GM19043 (cell line): ENCODE measurements around the gene TM4SF20.
"Not testable (repeated sequence)": the region's sequence is repeated elsewhere in the genome, so short reads cannot be mapped to it uniquely, and the experiment has no call there.

ENCODE experiments used
- ATAC-seq: cut with Tn5 transposase; IDR thresholded peaks from one replicate; pipeline ENCODE4 v1.9.1; 2021; ENCODE audit warnings: low read depth; ENCODE audit not compliant: unreplicated experiment

TM4SF20 gene

DNA sequence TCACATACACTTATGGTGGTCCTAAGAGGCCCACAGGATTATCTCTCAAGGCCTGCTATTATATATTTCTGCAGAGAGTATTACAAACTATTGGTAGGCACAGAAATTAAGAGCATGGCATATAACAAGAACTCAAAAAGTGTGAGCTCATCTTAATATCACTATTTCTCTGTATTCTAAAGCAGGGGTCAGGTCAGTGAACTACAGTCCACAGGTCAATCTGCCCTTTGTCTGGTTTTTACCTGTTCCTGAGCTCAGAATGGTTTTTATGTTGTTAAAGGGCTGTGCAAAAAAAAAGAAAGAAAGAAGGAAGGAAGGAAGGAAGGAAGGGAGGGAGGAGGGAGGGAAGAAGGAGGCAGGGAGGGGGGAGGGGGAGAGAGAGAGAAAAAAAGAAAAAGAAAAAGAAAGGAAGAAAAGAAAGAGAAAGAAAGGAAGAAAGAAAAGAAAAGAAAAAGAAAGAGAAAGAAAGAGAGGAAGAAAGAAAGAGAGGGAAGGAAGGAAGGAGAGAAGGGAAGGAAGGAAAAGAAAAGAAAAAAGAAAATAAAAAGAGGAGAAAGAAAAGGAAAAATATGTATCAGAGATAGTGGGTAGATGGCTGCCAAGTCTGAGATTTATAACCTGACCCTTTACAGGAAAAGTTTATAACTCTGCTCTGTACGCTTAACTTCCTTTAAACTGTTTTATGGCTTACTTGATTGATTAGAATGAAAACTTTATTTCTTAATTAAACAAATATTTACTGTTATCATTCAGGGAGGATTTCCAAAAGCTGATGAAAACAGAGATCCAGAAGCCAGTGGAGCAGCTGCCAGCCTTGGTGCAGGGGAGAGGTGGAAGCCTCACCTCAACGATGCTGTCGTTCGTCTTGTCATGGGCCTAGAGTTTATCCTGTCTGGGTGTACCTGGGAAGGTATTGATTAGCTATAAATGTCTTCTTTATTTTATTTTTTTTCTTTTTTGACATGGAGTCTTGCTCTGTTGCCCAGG lies 19.9 kb upstream of the TM4SF20 start:
- no peak for ATAC-seq

DNA sequence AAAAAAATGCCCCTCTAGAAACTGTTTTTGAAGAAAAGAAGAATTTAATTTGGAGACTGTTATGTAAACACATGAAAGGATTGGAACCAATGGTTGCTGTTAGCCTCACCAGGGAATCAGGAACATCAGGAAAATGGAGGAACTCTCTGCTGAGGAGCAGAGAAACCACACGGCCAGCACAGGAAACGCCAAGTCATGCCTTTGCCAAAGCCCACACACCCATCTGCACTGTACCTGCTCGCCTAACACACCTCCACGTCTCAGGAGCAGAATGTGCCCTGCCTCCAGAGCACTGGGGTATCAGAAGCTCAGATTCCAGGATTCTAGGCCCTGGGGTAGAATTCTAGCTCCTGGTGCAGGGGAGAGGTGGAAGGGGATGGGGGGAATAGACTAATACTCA lies 18.5 kb upstream of the TM4SF20 start:
- no peak for ATAC-seq

DNA sequence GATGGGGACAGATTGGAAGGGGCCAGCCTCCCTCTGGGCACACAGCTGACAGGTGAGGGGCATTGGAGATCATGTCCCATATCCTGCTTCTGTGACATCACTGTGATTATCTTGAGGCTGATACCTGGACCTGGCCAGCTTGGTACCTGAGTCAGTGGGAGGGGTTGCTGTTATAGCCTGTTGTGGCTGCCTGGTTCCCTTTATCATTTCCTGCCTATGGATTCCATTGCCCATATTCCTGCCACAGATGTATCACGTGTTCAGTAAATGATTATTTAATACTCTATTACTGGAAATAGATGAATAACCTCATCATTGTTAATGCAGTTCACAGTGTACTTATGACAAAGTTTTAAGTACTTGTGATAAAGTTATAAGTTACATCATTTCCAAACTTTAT lies 16.4 kb upstream of the TM4SF20 start:
- no peak for ATAC-seq

DNA sequence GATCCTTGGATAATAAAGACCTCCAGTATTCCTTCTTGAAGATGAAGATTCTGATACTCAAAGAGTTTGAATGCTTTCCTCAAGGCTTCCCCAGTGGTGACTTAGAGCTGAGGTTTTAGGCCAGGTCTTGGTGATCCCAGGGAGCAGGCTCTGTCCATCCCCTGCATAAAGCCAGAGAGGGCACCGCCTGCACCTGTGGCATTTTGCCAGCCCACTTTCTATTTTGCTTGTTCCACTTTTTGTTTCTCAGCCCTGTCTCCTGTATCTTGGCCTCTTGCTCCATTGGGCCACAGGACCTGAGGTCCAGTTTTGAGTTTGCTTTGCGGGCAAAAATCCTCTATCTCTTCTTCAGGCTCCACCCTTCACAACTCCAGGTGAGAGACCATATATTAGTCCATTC lies 15.3 kb upstream of the TM4SF20 start:
- no peak for ATAC-seq

DNA sequence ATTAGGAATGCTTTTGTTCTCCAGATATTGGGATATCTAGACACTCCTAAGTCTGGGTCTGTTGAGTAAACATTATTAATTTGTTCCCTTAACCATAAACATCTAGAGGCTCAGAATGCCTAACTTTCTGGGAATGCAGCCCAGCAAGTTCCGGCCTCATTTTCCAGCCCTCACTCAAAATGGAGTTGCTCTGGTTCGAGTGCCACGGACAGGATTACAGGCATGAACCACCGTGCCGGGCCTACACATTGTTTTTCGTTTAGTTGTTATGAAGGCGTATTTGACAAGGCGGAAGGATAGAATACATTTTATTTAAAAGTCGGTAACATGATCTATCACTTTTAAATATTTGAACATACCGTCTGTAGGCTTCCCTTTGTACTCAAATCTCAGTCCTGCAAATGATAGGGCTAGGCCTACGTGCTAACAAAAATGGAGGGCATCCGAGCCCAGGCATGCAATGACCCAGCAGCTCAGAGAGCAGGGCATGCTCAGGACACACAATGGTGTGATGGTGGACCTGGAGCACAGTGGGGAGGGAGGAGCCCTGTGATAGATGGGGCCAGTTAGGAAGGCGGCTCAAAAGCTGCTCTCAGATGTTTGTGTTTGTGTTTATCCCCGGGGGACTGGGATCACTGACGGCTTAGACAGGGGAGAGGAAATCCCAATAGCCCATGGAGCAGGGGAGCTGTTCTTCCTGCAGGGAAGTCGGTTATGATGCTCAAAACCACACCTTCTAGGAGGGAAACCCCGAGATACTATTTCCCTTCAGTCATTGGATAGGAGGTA lies 11.6 kb upstream of the TM4SF20 start:
- ATAC-seq, result no peak

DNA sequence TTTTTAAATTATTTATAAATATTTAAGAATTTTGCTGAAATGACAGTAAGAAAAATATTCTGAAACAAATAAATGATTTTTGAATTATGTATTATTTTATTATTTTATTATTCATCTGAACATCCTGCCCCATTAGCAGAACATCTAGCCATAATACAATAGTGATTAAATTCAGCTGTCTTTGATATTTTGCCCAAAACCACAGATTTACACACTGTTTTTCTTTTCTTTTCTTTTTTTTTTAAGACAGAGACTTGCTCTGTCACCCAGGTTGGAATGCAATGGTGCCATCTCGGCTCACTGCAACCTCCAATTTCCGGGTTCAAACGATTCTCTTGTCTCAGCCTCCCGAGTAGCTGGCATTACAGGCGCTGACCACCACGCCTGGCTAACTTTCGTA lies 10.6 kb upstream of the TM4SF20 start:
- ATAC-seq, result no peak

DNA sequence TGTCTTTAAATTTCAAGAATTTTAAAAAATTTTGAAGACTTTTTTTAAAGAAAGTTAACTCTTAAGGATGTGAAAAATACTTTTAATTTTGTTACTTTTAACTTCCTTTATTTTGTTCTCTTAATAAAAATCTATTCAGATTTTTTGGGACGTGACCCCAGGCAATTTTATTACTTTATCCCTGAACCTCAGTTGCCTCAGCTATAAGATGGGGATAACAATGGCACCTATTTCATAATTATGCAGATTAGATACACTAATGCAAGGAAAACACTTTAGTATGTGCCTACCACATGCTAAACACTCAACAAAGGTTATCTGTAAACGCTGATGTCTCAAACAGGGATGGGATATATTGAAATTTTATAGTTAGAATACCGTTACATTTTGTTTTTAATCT lies 10.1 kb upstream of the TM4SF20 start:
- no peak for ATAC-seq

DNA sequence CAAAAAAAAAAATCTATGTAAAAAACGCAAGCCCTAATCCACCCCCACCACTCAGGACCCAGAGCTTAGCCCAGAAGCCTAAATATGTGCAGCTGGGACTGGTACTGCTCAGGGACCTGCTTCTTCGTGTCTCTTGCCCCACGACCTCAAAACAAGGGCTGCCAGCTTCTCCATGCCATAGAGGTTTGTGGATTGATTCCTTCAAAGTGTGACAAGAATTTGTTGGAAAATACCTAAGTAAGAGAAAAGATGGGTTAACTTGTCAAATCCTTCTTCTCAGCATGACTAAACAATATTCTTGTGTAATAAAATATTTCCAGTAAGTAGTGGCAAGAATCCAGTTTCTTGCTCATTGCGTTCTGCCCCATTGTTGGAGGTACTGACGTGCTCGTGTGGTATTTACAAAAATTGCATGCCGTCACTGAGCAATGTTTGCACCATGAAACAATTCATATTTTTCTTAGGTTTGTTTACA lies 9.5 kb upstream of the TM4SF20 start:
- no peak for ATAC-seq

DNA sequence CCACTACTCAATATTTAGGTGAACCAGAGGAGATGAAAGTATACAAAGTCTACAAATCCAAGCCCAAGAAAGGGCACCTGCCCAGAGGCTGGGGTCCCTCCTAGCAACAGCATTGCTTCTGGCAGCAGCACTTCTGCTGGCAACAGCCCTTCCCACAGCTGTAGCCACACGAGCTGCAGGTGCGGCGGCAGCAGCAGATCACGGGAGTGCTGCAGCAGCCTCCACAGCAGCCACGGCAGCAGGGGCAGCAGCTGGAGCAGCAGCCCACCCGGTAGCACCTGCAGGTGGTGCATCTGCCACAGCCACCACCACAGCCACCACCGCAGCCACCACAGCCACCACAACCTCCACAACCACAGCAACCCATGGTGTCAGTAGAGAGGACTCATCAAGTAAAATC lies 8.5 kb upstream of the TM4SF20 start, which contains the start of gene SCYGR1:
Gene SCYGR1 (minus strand): TSS at position 367 of the 400 bp plus-strand sequence. CDS start 0 bp downstream, at position 367.
- not testable (repeated sequence) for ATAC-seq

DNA sequence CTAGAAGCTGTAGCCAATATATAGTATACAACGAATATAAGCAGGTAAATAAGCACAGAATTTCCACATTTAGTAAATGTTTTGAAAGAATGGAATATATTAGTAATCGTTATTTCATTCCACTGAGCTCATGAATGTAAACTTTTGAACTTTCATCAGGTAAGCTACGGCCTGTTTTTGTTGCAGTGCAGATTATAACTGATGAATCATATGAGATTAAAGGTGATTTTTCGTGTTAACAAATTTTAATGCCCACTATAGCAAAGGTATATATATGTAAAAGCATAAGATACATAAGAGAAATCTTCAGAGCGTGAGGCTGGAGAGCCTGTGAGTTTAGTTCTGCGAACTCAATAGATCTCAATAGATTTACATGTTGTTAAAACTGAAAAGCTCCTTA lies 7.5 kb upstream of the TM4SF20 start:
- ATAC-seq, result no peak

DNA sequence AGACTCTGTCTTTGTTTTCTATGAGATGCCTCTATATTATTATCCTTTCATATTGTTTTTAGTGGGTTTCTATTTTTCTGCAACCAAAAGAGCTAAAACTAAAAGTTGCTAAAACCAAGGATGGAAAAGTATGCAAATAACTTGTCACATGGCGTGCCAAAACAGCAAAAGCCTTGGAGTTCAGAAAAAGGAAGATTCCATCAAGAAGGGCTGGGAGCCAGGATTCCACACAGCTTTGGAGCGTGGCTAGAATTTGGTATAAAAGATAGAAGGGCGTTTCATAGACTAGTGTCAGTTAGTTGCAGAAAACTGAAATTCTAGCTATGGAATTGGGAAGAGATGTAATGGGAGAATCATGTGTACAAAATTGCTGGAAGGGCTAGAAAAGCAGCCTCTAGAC lies 4.6 kb upstream of the TM4SF20 start:
- ATAC-seq, result no peak

DNA sequence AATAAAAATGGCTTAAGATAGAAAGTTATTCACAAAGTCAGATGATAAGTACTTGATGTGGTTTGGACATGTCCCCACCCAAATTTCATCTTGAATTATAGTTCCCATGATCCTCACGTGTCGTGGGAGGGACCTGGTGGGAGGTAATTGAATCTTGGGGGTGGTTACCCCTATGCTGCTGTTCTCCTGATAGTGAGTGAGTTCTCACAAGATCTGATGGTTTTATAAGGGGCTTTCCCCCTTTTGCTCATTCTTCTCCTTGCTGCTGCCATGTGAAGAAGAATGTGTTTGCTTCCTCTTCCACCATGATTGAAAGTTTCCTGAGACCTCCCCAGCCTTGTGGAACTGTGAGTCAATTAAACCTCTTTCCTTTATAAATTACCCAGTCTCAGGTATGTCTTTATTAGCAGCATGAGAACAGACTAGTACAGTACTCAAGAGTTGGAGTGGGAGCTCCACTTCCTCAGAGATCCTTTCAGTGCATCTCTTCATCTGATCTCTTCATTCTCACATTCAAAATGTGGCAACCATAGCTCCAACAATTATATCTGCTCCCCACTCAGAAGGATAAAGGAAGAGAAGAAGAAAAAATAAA lies 3.2 kb upstream of the TM4SF20 start:
- not testable (repeated sequence) for ATAC-seq

DNA sequence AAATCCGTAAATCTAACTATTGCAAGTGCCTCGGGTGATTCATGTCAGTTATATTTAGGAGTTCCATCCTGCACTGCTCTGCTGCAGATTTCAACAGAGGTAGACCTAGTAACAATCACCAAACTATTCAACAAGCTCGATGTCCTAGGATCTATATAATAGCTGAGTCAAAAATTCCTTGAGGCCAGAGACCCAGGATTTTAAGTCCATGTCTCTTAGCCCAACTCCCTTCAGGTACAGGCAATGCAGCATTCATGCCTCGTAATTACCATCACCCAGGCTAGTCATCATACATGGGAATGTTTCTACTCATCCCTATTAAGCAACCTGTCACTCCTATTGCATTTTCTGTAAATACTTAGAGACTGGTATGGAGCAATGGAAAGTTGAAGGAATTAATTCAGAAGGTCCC lies 729 bp downstream of the TM4SF20 start:
- ATAC-seq, result no peak

DNA sequence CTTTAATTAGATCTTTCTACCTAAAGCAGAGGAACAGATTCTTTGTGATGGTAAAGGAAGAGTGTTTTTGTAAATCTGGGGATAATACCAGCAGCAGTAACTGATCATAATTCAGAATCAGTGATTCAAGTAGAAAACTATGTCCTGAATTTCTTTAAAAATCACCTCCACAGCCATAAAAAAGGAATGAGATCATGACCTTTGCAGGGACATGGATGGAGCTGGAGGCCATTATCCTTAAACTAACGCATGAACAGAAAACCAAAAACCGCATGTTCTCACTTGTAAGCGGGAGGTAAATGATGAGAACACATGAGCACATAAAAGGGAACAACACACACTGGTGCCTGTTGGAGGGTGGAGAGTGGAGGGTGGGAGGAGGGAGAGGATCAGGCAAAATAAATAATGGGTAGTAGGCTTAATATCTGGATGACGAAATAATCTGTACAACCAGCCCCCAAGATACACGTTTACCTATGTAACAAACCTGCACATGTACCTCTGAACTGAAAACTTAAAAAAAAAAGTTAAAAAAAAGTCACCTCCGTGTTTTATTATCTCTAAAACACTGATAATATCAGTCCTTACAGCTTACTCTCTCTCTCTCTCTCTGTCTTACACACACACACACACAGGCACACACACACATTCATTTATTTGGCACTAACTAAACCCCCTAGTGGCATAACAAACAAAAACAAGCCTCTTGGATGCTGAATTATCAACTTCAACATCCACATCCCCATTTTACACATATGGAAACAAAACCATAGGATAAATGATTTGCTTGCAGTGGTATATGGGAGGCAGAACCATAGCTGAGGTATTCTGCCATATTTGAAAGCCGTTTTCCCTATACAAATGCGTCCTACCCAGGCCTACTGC lies 1.4 kb downstream of the TM4SF20 start:
- no peak for ATAC-seq

DNA sequence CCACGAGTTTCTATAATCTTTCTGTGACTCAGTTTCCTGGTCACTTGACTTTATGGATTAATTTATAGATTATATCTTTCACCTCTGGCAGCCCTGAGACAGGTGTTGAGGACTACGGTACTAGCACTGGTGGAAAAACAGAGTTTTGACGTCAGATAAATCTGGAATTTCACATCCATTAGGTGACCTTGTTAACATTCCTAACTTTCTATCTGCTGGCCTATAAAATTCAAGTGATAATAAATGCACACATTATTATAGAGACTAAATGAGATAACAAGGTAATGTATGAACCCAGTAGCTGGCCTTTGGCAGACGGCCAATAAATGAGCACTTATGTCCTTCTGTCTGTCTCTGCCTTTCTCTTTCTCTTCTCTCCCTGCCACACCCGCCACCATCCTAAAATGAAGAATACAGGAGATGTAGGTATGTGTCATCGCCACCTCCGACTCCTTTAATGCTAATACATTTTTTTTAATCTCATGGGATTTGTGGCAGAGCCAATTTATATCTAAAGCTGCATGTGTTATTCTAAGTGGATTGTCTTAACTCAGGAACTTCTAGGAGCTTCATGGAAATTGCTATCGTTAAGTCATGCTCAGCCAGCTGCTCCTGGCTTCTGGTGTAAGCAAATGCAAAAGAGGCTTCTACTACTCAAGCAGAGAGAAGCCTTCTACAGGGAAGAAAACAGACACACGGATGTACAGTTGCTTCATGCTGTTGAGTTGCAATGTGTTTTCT lies 2.3 kb downstream of the TM4SF20 start:
- no peak for ATAC-seq

DNA sequence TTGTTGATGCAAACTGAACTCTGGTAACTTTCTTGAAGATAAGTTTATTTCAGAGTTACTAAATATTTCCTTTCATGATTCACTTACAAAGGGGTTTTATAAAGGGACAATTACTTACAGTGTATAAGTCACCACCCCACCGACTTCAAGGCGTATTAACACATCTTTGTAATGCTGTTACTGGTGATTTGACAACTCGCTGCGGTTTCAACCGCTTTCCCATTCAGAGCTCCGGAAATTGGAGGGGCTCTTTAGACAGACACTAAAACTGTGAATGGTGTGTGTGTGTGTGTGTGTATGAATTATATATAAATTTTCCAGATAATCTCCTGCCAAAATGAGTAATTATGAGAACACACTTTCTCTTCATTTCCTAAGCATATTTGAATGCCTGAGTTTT lies 4.9 kb downstream of the TM4SF20 start:
- no peak for ATAC-seq

DNA sequence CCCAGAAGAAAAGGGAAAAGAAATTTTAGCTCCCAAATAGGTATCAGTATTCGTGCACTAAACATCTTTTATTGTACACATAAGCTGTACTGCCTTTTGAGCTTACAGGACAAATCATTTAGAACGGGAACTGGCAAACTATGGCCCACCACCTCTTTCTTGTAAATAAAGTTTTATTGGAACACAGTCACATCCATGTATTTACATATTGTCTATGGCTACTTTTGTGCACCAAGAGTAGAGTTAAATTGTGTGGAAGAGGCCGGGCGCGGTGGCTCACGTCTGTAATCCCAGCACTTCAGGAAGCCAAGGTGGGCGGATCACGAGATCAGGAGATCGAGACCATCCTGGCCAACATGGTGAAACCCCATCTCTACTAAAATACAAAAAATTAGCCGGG lies 5.7 kb downstream of the TM4SF20 start:
- no peak for ATAC-seq

DNA sequence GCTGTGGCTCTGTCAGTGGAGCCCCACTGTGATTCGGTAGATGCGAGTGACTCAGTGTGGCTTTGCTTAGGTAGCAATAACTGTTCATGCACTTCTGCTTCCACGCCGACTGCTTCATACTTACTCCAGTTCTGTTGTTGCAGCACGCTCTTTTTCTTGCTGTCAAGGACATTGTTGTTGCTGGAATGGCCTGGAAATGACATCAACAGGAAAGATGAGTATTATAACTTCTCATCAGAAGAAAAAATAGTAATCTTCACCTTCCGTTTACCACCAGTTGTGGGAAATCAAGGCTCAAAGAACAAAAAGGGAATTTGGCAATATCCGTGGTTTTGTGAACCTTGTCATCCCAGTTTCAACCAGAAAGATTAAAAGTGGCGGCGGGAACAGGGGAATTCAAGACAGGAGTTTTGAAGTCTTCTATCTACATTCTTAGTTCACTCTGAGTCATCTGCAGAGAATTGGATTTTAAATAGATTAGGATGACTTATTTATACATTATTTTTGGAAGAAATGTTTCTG lies 8.3 kb downstream of the TM4SF20 start:
- no peak for ATAC-seq

DNA sequence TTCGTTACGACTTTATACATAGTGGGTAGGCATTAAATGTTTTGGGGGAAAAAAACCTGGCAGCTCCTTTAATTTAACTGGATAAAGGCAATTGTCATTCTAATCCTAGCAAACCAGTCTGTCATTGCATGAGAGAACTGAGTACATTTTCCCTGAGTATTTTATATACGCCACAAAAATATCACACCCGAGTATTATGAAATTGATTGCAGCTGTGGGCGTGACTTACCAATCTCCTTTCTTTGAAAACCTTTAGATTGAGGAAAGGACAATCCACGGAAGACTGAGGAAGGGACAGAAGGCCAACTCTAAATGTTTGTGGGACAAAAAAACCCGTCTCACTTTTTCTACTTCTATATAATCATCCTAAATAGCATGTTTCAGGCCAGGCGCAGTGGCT lies 9.0 kb downstream of the TM4SF20 start:
- no peak for ATAC-seq
